HepG2 (cell line): Measurements from ENCODE around the gene THAP10. TPM values are rescaled to one million over a fixed set of nuclear protein-coding genes. Genes with fewer than 3 reads are reported as not detected.

Source experiments
- ATAC-seq: fragments of 200-7000 bp; cut with Tn5 transposase; 3 replicates; pipeline ENCODE4 v1.9.1; 2020; ENCODE audit warnings: mild to moderate bottlenecking, moderate library complexity
- BruUV-seq: library from RNA; stranded (reverse); fragments of 400-500 nt; replicated peaks from 2 replicates; lab custom pipeline; 2021; lab: Mats Ljungman, UMichigan
- CTCF ChIA-PET: fragments of 300-600 bp; formaldehyde crosslinking; extraction: SDS; loops from one replicate; lab custom pipeline; 2021; ENCODE audit warnings: low total read pairs, inconsistent platforms, low intra/inter-chr PET ratio; lab: Yijun Ruan, JAX
- POLR2A ChIA-PET: fragments of 350-600 bp; sonication (Branson Sonifier 250); formaldehyde crosslinking; loops from one replicate; lab custom pipeline; 2020; ENCODE audit warnings: antibody characterized with exemption, inconsistent platforms; lab: Yijun Ruan, JAX
- DNase-seq: peaks from one replicate; pipeline ENCODE4 v3.0.0-alpha.2; 2015; ENCODE audit warnings: low spot score
- FAIRE-seq: peaks from 3 replicates; lab custom pipeline; 2011; peaks lifted over from hg19 to GRCh38; lab: Jason Lieb, UNC
- H2AFZ ChIP-seq: one replicate; pipeline ENCODE4 v1.6.1; 2011; ENCODE audit warnings: low read length, inconsistent platforms
- H3K27ac ChIP-seq: fragments of 300-600 bp; 3 replicates; pipeline ENCODE4 v1.8.0; 2011; ENCODE audit warnings: mixed run types, mild to moderate bottlenecking, mixed read lengths, low read length, inconsistent platforms; ENCODE audit not compliant: insufficient read depth; ENCODE audit errors: extremely low read length
- H3K27me3 ChIP-seq, 2 experiments: fragments of 200-600 bp in 1 of 2; 2 replicates in 1 of 2; 3 replicates in 1 of 2; pipeline versions ENCODE4 v1.6.0 to v1.8.0; 2011; ENCODE audit warnings: low read length in 2 of 2, mild to moderate bottlenecking in 2 of 2, moderate library complexity in 2 of 2, inconsistent platforms in 1 of 2; ENCODE audit not compliant: insufficient read depth in 2 of 2, control insufficient read depth in 1 of 2
- H3K36me3 ChIP-seq, 2 experiments: fragments of 200-600 bp in 1 of 2; replicated peaks in 1 of 2; 2 replicates in 1 of 2; 3 replicates in 1 of 2; pipeline versions ENCODE4 v1.5.1 to v1.8.0; 2011; ENCODE audit warnings: low read length in 2 of 2, inconsistent platforms in 1 of 2; ENCODE audit not compliant: insufficient read depth in 2 of 2, control insufficient read depth in 1 of 2
- H3K4me1 ChIP-seq: 2 replicates; pipeline ENCODE4 v1.5.1; 2012; ENCODE audit warnings: low read length, inconsistent platforms; ENCODE audit not compliant: insufficient read depth
- H3K4me2 ChIP-seq: 2 replicates; pipeline ENCODE4 v1.6.0; 2011; ENCODE audit warnings: low read depth, low read length, inconsistent platforms
- H3K4me3 ChIP-seq, 3 experiments: fragments of 200-600 bp in 1 of 3; sonication (generic), shearing (Covaris generic) in 1 of 3; replicated peaks in 1 of 3; 2 replicates each; pipeline ENCODE4 v1.5.1; 2011 to 2016; ENCODE audit warnings: low read length in 3 of 3, inconsistent platforms in 2 of 3, low read depth in 2 of 3, mild to moderate bottlenecking in 2 of 3, control low read depth in 1 of 3, mixed read lengths in 1 of 3; ENCODE audit not compliant: insufficient read depth in 1 of 3
- H3K79me2 ChIP-seq: one replicate; pipeline ENCODE4 v1.6.1; 2011; ENCODE audit warnings: low read length, inconsistent platforms; ENCODE audit not compliant: insufficient read depth
- H3K9ac ChIP-seq: 2 replicates; pipeline ENCODE4 v1.6.0; 2011; ENCODE audit warnings: mild to moderate bottlenecking, low read depth, low read length, inconsistent platforms; ENCODE audit not compliant: insufficient read depth
- H3K9me3 ChIP-seq: 2 replicates; pipeline ENCODE4 v1.5.1; 2012; ENCODE audit warnings: mild to moderate bottlenecking, low read length
- H4K20me1 ChIP-seq: 2 replicates; pipeline ENCODE4 v1.6.0; 2011; ENCODE audit warnings: inconsistent platforms, mild to moderate bottlenecking, low read length, moderate library complexity; ENCODE audit not compliant: insufficient read depth
- CTCF ChIP-seq: sonication (generic); formaldehyde crosslinking; IDR thresholded peaks from 2 replicates; pipeline ENCODE4 v1.5.0; 2020; ENCODE audit warnings: mild to moderate bottlenecking, missing genetic modification reagents, moderate library complexity
- ELF4 ChIP-seq: sonication (generic); formaldehyde crosslinking; IDR thresholded peaks from 2 replicates; pipeline ENCODE4 v1.5.0; 2020; ENCODE audit warnings: missing genetic modification reagents, mild to moderate bottlenecking, moderate library complexity, borderline replicate concordance
- HNF4A ChIP-seq: sonication (generic); formaldehyde crosslinking; IDR thresholded peaks from 2 replicates; pipeline ENCODE4 v1.4.0; 2020; ENCODE audit warnings: missing genetic modification reagents
- MTF1 ChIP-seq: sonication (generic); formaldehyde crosslinking; IDR thresholded peaks from 2 replicates; pipeline ENCODE4 v1.5.0; 2020; ENCODE audit warnings: missing genetic modification reagents
- SMC3 ChIP-seq: IDR thresholded peaks from 2 replicates; pipeline ENCODE4 v1.6.1; 2011; ENCODE audit warnings: low read length, improper control_type of control experiment
- STAG1 ChIP-seq: sonication (generic); formaldehyde crosslinking; IDR thresholded peaks from 2 replicates; pipeline ENCODE4 v1.4.0; 2020; ENCODE audit warnings: missing genetic modification reagents
- TCF12 ChIP-seq, 2 experiments: fragments of 450-650 bp in 1 of 2; sonication (generic) in 1 of 2; formaldehyde crosslinking in 1 of 2; IDR thresholded peaks; 2 replicates each; pipeline versions ENCODE4 v1.6.1 to v1.8.0; 2017 to 2022; ENCODE audit warnings: antibody characterized with exemption in 1 of 2, mild to moderate bottlenecking in 1 of 2, missing genetic modification reagents in 1 of 2, moderate library complexity in 1 of 2
- YEATS4 ChIP-seq: sonication (generic); formaldehyde crosslinking; IDR thresholded peaks from 2 replicates; pipeline ENCODE4 v1.4.0; 2020; ENCODE audit warnings: missing genetic modification reagents, borderline replicate concordance
- ZNF20 ChIP-seq: sonication (generic); formaldehyde crosslinking; IDR thresholded peaks from 2 replicates; pipeline ENCODE4 v1.4.0; 2020; ENCODE audit warnings: mild to moderate bottlenecking, moderate library complexity, missing genetic modification reagents
- ZNF24 ChIP-seq: fragments of 450-650 bp; IDR thresholded peaks from 2 replicates; pipeline ENCODE4 v1.6.1; 2017; ENCODE audit warnings: antibody characterized with exemption, mild to moderate bottlenecking
- ZNF33B ChIP-seq: sonication (generic); formaldehyde crosslinking; IDR thresholded peaks from 2 replicates; pipeline ENCODE4 v1.5.1; 2020; ENCODE audit warnings: mild to moderate bottlenecking, missing genetic modification reagents
- ZNF44 ChIP-seq: sonication (generic); formaldehyde crosslinking; IDR thresholded peaks from 2 replicates; pipeline ENCODE4 v1.5.1; 2020; ENCODE audit warnings: mild to moderate bottlenecking, missing genetic modification reagents
- WGBS: methylation state at CpG from one replicate; pipeline ENCODE4 v1.1.6; 2017; ENCODE audit warnings: low lambda C conversion rate; 5-methylcytosine and 5-hydroxymethylcytosine counted together
- in situ Hi-C: cut with HindIII; loops from 2 replicates; pipeline ENCODE4 v1.10.0; 2017; ENCODE audit warnings: low pct_unique_long_range_greater_than_20kb; ENCODE audit not compliant: extremely low pct_ligation_motif_present
- intact Hi-C: fragments of 100-400 bp; cut with micrococcal nuclease; formaldehyde crosslinking; loops from one replicate; pipeline ENCODE4 v1.10.0; 2022; ENCODE audit not compliant: unreplicated experiment
- polyA plus RNA-seq, 8 experiments: library from polyadenylated mRNA; depleted of rRNA in 3 of 8; stranded (reverse) in 7 of 8; unstranded in 1 of 8; fragments of >200 nt; fragmentation: Illumina TruSeq in 4 of 8; extraction: Trizol in 4 of 8; gene quantifications; 2 replicates each; pipeline versions ENCODE4 v1.2.1 to v1.2.3, GENCODE V29; 2011 to 2016; ENCODE audit warnings: low read depth in 4 of 8, missing spikeins in 1 of 8, mixed read lengths in 1 of 8; ENCODE audit not compliant: insufficient read depth in 1 of 8
- total RNA-seq, 5 experiments: library from RNA; depleted of rRNA; stranded (reverse); fragments of >200 nt; fragmentation: Illumina TruSeq; extraction: Trizol; gene quantifications; 2 replicates each; pipeline ENCODE4 v1.2.3, GENCODE V29; 2016; ENCODE audit warnings: low read depth in 1 of 5
- TF ChIP-seq, protein P1 (sequence below): sonication (generic); formaldehyde crosslinking; IDR thresholded peaks from 2 replicates; pipeline ENCODE4 v1.8.0; 2022; ENCODE audit warnings: mild to moderate bottlenecking, missing genetic modification reagents; ENCODE audit not compliant: insufficient replicate concordance

Gene THAP10
- total and polyA plus RNA-seq, 2 of the 13 experiments (the other 11 are each of a cell fraction or from before 2014, with no cell fraction given), result 0.64 to 0.69 TPM

DNA sequence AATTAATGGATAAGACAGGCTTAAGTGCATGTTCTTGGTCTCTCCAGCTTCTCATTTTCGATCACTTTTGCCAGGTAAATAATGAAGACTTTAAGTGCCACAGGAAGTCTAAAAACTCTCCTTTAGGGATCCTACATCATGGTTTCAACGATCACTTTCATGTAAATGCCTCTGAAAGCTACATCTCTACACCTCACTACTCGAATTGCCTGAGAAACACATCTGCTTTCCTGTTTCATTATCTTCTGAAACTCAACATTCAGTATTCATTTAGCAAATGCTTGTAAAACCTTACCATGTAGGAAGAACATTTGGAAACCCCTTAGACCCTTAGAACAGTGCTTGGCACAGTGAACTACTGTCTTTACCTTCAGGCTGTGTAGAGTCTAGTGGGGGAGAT, 16.2 kb downstream of the THAP10 start:
- DNase-seq (no peak), FAIRE-seq (no peak), ATAC-seq (no peak)
- POLR2A ChIA-PET, result no interaction called here
- Histone ChIP-seq H3K27ac (no peak overlapping the region), H3K4me3 (no peak overlapping the region), H4K20me1 (no peaks in the 10 kb centered on the region), H2AFZ (no peak overlapping the region), H3K27me3 (no peaks in the 10 kb centered on the region)
- 34% methylated on average over 3 of the region's 3 CpGs for WGBS
- in situ Hi-C loops (loop anchor here (10.0 kb wide), 1 partner anchor 51 kb away; no protein-coding TSS in a partner anchor), intact Hi-C loops (no loop called here)
- TF ChIP-seq ZNF44 (CRISPR knock-in tag), result no peak
- TF ChIP-seq, all 625 proteins: peak for 0
- H3K36me3 ChIP-seq, result no peaks in the 10 kb centered on the region
- no TSS peak for BruUV-seq
- no peak overlapping the region for H3K4me2 ChIP-seq
- no peak overlapping the region for H3K9ac ChIP-seq
- H3K9me3 ChIP-seq, result no peaks in the 10 kb centered on the region
- CTCF ChIA-PET, result interaction anchor here (2.1 kb wide), 1 partner anchor 51 kb away, joined by 10 read pairs; no protein-coding TSS in a partner anchor
- no peaks in the 10 kb centered on the region for H3K79me2 ChIP-seq
- peaks cover 21% of the 10 kb centered on the region for H3K4me1 ChIP-seq

DNA sequence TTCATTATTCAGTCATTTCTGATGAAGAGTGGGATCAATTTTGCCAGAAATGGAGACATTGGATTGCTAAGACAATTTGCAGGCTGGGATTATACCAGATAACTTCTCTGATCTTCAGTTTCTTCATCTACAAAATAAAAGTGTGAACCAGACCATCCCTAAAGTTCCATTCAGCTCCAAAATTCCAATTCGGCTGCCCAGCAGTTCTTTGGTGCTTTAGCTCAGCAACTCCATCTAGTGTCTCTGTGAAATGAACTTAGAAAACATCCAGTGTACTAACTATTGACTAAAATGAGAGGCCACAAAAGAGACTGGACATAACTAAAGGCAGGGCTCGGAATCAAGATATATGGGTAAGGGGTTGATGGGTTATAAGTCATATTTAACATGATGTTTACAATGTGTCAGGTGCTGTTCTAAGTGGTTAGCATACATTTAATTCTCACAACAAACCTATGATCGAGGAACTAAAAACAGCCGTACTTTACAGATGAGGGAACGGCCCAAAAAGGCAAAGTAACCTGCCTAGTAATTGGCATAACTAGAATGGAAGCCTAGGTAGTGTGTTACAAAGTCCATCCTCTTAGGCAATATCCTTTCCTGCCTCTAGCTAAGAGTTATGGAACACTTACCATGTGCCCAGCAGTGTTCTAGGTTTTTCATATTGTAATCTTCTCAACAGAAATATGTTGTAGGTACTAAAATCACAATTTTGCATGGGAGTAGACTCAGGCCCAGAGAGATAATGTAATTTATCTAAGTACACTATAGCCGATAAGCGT, 17.0 kb downstream of the THAP10 start:
- BruUV-seq, result no TSS peak
- TF ChIP-seq HNF4A (CRISPR knock-in tag), result peak; percentile 39; the same call in 1 of the 2 replicates
- TF ChIP-seq ZNF24, result no peak
- no peak for TF ChIP-seq TCF12 (IDR thresholded peaks at IDR 0.05)
- no peak for TF ChIP-seq TCF12 (CRISPR knock-in tag; IDR thresholded peaks at IDR 0.05)
- peak; percentile 61 for TF ChIP-seq CTCF
- no peak for TF ChIP-seq ZNF20
- no peak for TF ChIP-seq ZNF33B (CRISPR knock-in tag)
- TF ChIP-seq STAG1, result peak; percentile 64
- no peak for TF ChIP-seq YEATS4 (CRISPR knock-in tag)
- TF ChIP-seq MTF1 (CRISPR knock-in tag), result no peak
- TF ChIP-seq SMC3, result peak; percentile 38; the same call in 1 of the 2 replicates
- TF ChIP-seq ELF4 (CRISPR knock-in tag), result no peak
- TF ChIP-seq, protein P1, sequence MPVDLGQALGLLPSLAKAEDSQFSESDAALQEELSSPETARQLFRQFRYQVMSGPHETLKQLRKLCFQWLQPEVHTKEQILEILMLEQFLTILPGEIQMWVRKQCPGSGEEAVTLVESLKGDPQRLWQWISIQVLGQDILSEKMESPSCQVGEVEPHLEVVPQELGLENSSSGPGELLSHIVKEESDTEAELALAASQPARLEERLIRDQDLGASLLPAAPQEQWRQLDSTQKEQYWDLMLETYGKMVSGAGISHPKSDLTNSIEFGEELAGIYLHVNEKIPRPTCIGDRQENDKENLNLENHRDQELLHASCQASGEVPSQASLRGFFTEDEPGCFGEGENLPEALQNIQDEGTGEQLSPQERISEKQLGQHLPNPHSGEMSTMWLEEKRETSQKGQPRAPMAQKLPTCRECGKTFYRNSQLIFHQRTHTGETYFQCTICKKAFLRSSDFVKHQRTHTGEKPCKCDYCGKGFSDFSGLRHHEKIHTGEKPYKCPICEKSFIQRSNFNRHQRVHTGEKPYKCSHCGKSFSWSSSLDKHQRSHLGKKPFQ (CRISPR knock-in tag), result peak; percentile 29

More for the DNA sequence above, 17.0 kb downstream of the THAP10 start:
- ChIA-PET POLR2A (interaction anchor here (0.6 to 1.9 kb wide), 4 partner anchors 11 to 41 kb away, joined by 3 to 10 read pairs (median 6); partner anchors contain the start of gene LARP6), CTCF (interaction anchor here (0.7 to 2.1 kb wide), 3 partner anchors 45 to 50 kb away, joined by 3 to 10 read pairs (median 3); no protein-coding TSS in a partner anchor)
- intact Hi-C loops, result loop anchor here (1.0 kb wide), 1 partner anchor 50 kb away; no protein-coding TSS in a partner anchor
- DNase-seq, result no peak
- Histone ChIP-seq H3K9ac (no peak overlapping the region), H4K20me1 (no peaks in the 10 kb centered on the region), H3K79me2 (no peaks in the 10 kb centered on the region), H2AFZ (no peak overlapping the region), H3K4me1 (peaks cover 26% of the 10 kb centered on the region), H3K36me3 (no peaks in the 10 kb centered on the region), H3K4me3 (no peak overlapping the region), H3K4me2 (peak overlapping the region; percentile 4; the same call in 1 of the 2 replicates), H3K27ac (no peak overlapping the region), H3K27me3 (no peaks in the 10 kb centered on the region), H3K9me3 (no peaks in the 10 kb centered on the region)
- peak; percentile 41; the same call in 1 of the 3 replicates for ATAC-seq
- in situ Hi-C loops, result loop anchor here (10.0 kb wide), 1 partner anchor 50 kb away; no protein-coding TSS in a partner anchor
- 57% methylated on average over 7 of the region's 7 CpGs for WGBS
- FAIRE-seq, result peak; percentile 46
